ENCODE data around the gene CALN1. TPM values are rescaled to one million over a fixed set of nuclear protein-coding genes. Genes with fewer than 3 reads are reported as not detected.

The CALN1 gene
- total and polyA plus RNA-seq, 9 of the 15 experiments (the other 6 are each of a cell fraction or from before 2014, with no cell fraction given) = 1.4 to 7.5 (median 3.3) TPM

- no peak for TF ChIP-seq ZBTB33 (CRISPR knock-in tag; IDR thresholded peaks at IDR 0.05)
- TF ChIP-seq ZNF232 (CRISPR knock-in tag; IDR thresholded peaks at IDR 0.05) = no peak
- TF ChIP-seq HEY1 (CRISPR knock-in tag; IDR thresholded peaks at IDR 0.05; ENCODE audit: borderline replicate concordance) = no peak
- TF ChIP-seq GTF3C2 (IDR thresholded peaks at IDR 0.05; ENCODE audit: borderline replicate concordance, extremely low read depth, insufficient read length) = no peak
- TF ChIP-seq HMGXB4 (CRISPR knock-in tag; IDR thresholded peaks at IDR 0.05) = no peak
- no peak for TF ChIP-seq E2F3 (CRISPR knock-in tag; IDR thresholded peaks at IDR 0.05)
- TF ChIP-seq PURB (CRISPR knock-in tag; IDR thresholded peaks at IDR 0.05; ENCODE audit: low read depth) = no peak
- no peak for TF ChIP-seq DDX20 (tag; IDR thresholded peaks at IDR 0.05; ENCODE audit: low read depth)
- TF ChIP-seq THRB (CRISPR knock-in tag; conservative IDR thresholded peaks at IDR 0.05) = no peak
- TF ChIP-seq ZNF512 (tag; IDR thresholded peaks at IDR 0.05) = no peak
- TF ChIP-seq ETV5 (CRISPR knock-in tag; IDR thresholded peaks at IDR 0.05; ENCODE audit: low read depth) = no peak
- TF ChIP-seq HMGN3 (IDR thresholded peaks at IDR 0.05; ENCODE audit: borderline replicate concordance, extremely low read depth, insufficient read length, low read depth, low read length) = no peak
- TF ChIP-seq SP2 (IDR thresholded peaks at IDR 0.05; ENCODE audit: extremely low read depth, low read depth, low read length, poor library complexity, severe bottlenecking) = no peak
- TF ChIP-seq ETS1 (conservative IDR thresholded peaks at IDR 0.05; ENCODE audit: control insufficient read depth, low read depth, low read length) = no peak
Observed at GRCh38 chr7:71842381-71842780, 569.8 kb downstream of the CALN1 start (continued).
